ENCODE data around the gene NAA30.
A peak's percentile ranks its signal among the peaks of the same experiment; 100 is the strongest.
"Not testable (repeated sequence)": the region's sequence is repeated elsewhere in the genome, so short reads cannot be mapped to it uniquely, and the experiment has no call there.

Gene NAA30

GRCh38 chr14:57390037-57390805 lies at the start of gene NAA30:
Gene NAA30, plus strand, starts transcription at chr14:57390586. Its CDS starts 372 bp downstream, at chr14:57390958.
- peak; percentile 94 for DNase-seq (ENCODE audit: low spot score)

- not testable (repeated sequence) for DNase-seq (ENCODE audit: low spot score)
Measured at GRCh38 chr14:57343545-57344297, 46.7 kb upstream of the NAA30 start.

DNA sequence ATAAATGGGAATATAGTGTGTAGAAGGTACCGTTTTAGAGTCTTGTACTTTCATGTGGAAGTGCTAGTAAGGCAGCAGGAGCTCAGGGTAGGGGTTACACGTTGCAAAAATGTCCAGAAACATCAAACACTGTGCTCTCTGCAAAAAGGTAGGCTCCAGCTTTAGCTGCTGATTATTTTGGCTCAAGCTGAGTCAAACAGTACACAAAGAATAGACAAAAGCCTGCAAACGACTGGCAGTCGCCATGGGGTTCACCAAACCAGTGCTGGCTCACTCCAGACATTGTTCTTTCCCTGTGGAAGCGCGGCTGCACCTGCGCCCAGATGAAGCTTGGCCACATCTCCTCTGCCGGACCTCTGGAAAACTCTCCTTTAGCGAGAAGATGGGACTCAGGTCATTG lies 45.3 kb upstream of the NAA30 start:
- DNase-seq (ENCODE audit: low spot score) = no peak

GRCh38 chr14:57346741-57347140 lies 43.6 kb upstream of the NAA30 start:
- DNase-seq (ENCODE audit: low spot score) = no peak

DNA sequence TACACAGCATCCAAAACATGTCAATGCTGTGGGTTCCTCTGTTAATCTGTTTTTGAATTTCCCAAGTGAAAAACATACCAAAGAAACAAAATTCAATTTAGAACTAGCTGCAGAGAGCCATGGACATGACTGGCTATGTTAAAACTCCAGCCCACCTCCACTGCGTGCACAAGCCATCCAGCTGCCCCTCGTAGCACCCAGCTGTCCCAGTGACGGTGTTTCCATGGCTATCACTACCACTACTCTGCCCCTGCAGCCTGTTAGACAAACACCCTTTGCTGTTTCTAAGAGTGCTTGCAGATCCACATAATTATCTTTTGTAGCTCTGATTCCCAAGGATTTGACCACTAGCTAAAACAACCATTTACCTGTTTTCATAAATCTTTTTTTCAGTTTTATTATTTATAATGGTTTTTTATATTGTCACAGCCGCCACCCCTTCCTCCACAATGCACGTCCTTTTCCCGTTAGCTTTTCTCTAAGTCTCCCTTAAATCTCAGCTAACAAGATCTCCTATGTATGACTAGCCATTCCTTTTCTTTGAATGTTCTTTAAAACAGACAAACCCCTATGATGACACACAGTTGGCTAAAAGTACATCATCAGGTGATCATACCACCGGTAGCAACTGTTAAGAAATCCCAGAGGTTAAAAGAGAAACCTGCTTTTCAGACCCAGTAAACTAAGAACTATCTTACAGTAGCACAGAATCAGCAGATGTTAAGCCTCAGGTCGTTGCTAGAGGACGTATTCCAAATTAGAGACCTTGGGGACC lies 37.8 kb upstream of the NAA30 start:
- DNase-seq (ENCODE audit: low spot score) = no peak

- no peak for DNase-seq (ENCODE audit: low spot score)
Measured at GRCh38 chr14:57355081-57355800, 35.1 kb upstream of the NAA30 start.

- no peak for DNase-seq (ENCODE audit: low spot score)
Measured at GRCh38 chr14:57362361-57362760, 28.0 kb upstream of the NAA30 start.

- no peak for DNase-seq (ENCODE audit: low spot score)
Measured at GRCh38 chr14:57364659-57365450, 25.5 kb upstream of the NAA30 start.

GRCh38 chr14:57370187-57370586 lies 20.2 kb upstream of the NAA30 start:
- not testable (repeated sequence) for DNase-seq (ENCODE audit: low spot score)

DNA sequence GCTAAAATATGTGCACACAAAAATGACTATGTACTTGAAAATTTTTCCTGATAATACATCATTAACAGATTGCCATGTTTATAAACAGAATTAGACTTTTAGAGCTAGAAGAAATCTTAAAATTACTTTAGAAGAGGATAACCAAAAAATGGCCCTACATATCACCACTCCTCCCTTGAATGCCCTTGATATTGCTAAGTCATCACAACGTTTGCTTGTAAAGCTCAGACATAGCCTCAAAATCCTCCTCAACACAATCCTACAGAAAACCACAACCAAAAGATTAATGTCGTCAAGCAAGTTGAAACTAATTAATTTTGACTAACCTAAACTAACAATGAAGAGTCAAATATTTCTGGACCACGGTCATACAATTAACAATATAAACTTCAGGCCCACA lies 19.4 kb upstream of the NAA30 start:
- no peak for DNase-seq (ENCODE audit: low spot score)

GRCh38 chr14:57375156-57375555 lies 15.2 kb upstream of the NAA30 start:
- no peak for DNase-seq (ENCODE audit: low spot score)

DNA sequence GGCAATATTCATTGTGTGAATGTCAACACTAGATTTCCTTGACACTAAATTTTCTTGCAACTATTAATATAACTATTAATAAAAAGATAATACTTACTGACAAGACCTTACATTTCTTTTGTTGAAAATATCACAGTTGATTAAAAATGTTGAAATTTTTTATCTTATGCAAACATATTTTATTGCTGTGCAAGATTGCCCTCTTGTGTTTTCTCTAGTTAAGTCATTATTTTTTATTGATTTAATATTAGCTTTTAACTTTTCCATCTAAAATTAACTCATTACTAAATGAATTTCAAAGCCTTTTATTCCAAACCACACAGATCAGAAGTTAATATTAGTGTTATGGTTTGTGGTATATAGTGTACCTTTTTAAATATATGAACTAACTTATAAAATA lies 11.7 kb upstream of the NAA30 start:
- DNase-seq (ENCODE audit: low spot score) = no peak

- DNase-seq (ENCODE audit: low spot score) = no peak
Measured at GRCh38 chr14:57380935-57381334, 9.5 kb upstream of the NAA30 start.

- DNase-seq (ENCODE audit: low spot score) = peak; percentile 62
Measured at GRCh38 chr14:57382283-57382682, 8.1 kb upstream of the NAA30 start.

DNA sequence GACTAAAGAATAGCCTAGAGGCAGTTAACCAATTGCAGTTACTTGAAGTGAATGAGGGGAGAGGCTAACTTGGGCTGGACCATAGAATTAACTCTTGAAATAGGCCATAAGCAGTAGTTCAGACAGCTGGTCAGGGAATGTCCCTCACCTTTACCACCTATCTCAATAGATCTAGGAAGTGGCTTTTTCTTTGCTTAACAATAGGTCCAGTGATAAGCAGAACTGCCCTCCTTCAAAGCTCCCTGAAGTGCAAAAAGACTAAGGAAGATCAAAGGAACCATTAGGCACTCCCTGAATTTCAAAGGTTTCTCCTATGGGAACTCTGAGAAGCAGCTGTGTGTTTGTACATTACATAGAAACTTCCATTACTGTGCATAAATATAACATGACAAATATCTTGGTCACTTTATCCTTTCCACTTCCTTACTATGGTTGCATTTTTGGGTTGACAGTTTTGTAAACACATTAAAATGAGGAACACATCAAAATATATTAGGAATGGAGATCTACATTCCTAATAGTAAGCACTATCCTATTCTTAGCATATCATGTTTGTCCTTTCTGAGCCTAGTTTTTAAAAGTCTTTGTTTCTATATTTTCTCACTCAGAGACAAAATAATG lies 7.2 kb upstream of the NAA30 start:
- no peak for DNase-seq (ENCODE audit: low spot score)

DNA sequence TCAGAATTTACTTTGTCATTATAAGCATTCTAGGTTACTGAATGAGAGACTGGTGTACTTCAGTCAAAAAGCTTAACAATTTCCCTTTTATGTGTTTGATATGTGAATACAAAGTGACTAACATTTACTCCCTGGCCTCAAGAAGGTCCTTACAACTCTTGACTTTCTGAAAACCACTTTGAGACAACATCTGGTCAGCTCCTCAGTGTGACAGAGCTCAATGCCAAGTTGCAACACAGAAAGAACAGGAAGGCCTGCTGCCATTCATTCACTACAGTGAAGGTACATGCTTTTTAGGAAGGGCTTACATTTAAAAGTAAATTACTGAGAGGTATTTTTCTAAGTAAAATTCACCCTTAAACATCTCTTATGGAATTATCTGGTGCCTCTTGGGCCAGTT lies 2.3 kb upstream of the NAA30 start:
- DNase-seq (ENCODE audit: low spot score) = no peak

- no peak for DNase-seq (ENCODE audit: low spot score)
Measured at GRCh38 chr14:57389646-57390036, 745 bp upstream of the NAA30 start.

DNA sequence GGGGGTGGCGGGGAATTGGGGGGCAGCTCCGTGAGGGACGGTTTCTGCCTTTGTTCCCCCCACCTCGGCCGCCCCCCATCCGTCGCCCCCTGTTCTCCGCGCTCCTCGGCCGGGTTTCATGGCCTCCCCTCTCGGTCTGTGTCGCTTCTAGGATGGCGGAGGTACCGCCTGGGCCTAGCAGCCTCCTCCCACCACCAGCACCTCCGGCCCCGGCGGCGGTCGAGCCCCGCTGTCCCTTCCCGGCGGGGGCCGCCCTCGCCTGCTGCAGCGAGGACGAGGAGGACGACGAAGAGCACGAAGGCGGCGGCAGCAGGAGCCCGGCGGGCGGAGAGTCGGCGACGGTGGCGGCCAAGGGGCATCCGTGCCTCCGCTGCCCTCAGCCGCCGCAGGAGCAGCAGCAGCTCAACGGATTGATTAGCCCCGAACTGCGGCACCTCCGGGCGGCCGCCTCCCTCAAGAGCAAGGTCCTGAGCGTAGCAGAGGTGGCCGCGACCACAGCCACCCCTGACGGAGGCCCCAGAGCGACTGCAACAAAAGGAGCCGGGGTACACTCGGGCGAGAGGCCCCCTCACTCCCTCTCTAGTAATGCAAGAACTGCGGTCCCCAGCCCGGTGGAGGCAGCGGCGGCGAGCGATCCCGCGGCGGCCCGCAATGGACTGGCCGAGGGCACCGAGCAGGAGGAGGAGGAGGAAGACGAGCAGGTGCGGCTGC lies 575 bp downstream of the NAA30 start:
- DNase-seq (ENCODE audit: low spot score) = peak; percentile 65

- DNase-seq (ENCODE audit: low spot score) = no peak
Measured at GRCh38 chr14:57391517-57392195, 1.3 kb downstream of the NAA30 start.

GRCh38 chr14:57392830-57393229 lies 2.4 kb downstream of the NAA30 start:
- no peak for DNase-seq (ENCODE audit: low spot score)

Data from AG20443 (cell line).